DMS53 treated with DMSO at 0.1 percent for 48 hours (cell line): ENCODE results near the gene SUN2.

Experiments used
- DNase-seq: peaks from one replicate; lab custom pipeline; 2025; ENCODE audit not compliant: unreplicated experiment; lab: John Stamatoyannopoulos, UW

Gene SUN2

GRCh38 chr22:38737302-38738060 is 18.3 kb downstream of the SUN2 start:
- no peak for DNase-seq

GRCh38 chr22:38736257-38736570 is 19.6 kb downstream of the SUN2 start:
- DNase-seq, result no peak

- peak; percentile 9 for DNase-seq
These were observed 20.1 kb downstream of the SUN2 start for GRCh38 chr22:38735465-38736256.

- no peak for DNase-seq
These were observed 20.7 kb downstream of the SUN2 start for GRCh38 chr22:38735126-38735464.

- no peak for DNase-seq
These were observed 21.2 kb downstream of the SUN2 start for GRCh38 chr22:38734421-38735100.

- peak; percentile 26 for DNase-seq
These were observed 21.9 kb downstream of the SUN2 start for GRCh38 chr22:38733724-38734381.

GRCh38 chr22:38733329-38733723 is 22.5 kb downstream of the SUN2 start:
- DNase-seq, result no peak

GRCh38 chr22:38732251-38732815 is 23.5 kb downstream of the SUN2 start:
- DNase-seq, result no peak

GRCh38 chr22:38731703-38732161 is 24.1 kb downstream of the SUN2 start:
- DNase-seq, result no peak

- no peak for DNase-seq
These were observed 25.4 kb downstream of the SUN2 start for GRCh38 chr22:38730411-38730871.

GRCh38 chr22:38729946-38730345 is 25.9 kb downstream of the SUN2 start:
- no peak for DNase-seq

GRCh38 chr22:38728871-38729796 is 26.7 kb downstream of the SUN2 start:
- no peak for DNase-seq

GRCh38 chr22:38727530-38728451 is 28.0 kb downstream of the SUN2 start:
- DNase-seq, result no peak

GRCh38 chr22:38727123-38727522 is 28.7 kb downstream of the SUN2 start:
- no peak for DNase-seq

- no peak for DNase-seq
These were observed 29.7 kb downstream of the SUN2 start for GRCh38 chr22:38725900-38726655.

GRCh38 chr22:38724926-38725571 is 30.7 kb downstream of the SUN2 start:
- DNase-seq, result peak; percentile 5

GRCh38 chr22:38724176-38724575 is 31.6 kb downstream of the SUN2 start:
- no peak for DNase-seq

GRCh38 chr22:38721551-38721950 is 34.2 kb downstream of the SUN2 start:
- DNase-seq, result no peak
